ENCODE data around the gene KCNJ6.
"Not testable (repeated sequence)": the region's sequence is repeated elsewhere in the genome, so short reads cannot be mapped to it uniquely, and the experiment has no call there.

KCNJ6 gene

DNA sequence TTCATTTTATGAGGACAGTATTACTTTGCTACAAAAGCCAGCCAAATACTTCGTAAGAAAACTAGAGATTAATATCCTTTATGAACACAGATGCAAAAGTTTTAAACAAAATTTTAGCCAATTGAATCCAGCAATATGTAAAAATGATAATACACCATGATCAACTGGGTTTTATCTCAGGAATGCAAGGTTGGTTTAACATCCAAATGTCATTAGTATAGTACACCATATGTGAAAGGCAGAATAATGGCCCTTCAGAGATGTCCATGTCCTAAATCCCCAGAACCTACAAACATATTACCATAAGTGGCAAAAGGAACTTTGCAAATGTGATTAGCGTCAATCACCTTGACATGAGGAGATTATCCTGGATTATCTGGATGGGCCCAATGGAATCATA, 16.7 kb upstream of the KCNJ6 start:
- no peak overlapping the region for H3K4me3 ChIP-seq (ENCODE audit: low read depth, low read length)
- DNase-seq (ENCODE audit: low read depth): no peak
- TF ChIP-seq, protein P1, sequence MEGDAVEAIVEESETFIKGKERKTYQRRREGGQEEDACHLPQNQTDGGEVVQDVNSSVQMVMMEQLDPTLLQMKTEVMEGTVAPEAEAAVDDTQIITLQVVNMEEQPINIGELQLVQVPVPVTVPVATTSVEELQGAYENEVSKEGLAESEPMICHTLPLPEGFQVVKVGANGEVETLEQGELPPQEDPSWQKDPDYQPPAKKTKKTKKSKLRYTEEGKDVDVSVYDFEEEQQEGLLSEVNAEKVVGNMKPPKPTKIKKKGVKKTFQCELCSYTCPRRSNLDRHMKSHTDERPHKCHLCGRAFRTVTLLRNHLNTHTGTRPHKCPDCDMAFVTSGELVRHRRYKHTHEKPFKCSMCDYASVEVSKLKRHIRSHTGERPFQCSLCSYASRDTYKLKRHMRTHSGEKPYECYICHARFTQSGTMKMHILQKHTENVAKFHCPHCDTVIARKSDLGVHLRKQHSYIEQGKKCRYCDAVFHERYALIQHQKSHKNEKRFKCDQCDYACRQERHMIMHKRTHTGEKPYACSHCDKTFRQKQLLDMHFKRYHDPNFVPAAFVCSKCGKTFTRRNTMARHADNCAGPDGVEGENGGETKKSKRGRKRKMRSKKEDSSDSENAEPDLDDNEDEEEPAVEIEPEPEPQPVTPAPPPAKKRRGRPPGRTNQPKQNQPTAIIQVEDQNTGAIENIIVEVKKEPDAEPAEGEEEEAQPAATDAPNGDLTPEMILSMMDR (IDR thresholded peaks at IDR 0.05; ENCODE audit: low read depth, low read length): no peak
- no peak for TF ChIP-seq POLR2A (IDR thresholded peaks at IDR 0.05; ENCODE audit: extremely low read depth, insufficient read length)
- TF ChIP-seq, protein P2, sequence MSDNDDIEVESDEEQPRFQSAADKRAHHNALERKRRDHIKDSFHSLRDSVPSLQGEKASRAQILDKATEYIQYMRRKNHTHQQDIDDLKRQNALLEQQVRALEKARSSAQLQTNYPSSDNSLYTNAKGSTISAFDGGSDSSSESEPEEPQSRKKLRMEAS (IDR thresholded peaks at IDR 0.05; ENCODE audit: low read depth, low read length): no peak
- no peak for TF ChIP-seq MYC (IDR thresholded peaks at IDR 0.05; ENCODE audit: low read depth, low read length)

GRCh38 chr21:37927711-37928110, 11.5 kb upstream of the KCNJ6 start:
- TF ChIP-seq POLR2A (IDR thresholded peaks at IDR 0.05; ENCODE audit: extremely low read depth, insufficient read length) (no peak), MYC (IDR thresholded peaks at IDR 0.05; ENCODE audit: low read depth, low read length) (no peak)
- TF ChIP-seq, protein P2 (IDR thresholded peaks at IDR 0.05; ENCODE audit: low read depth, low read length): no peak
- TF ChIP-seq, protein P1 (IDR thresholded peaks at IDR 0.05; ENCODE audit: low read depth, low read length): no peak
- DNase-seq (ENCODE audit: low read depth): no peak
- H3K4me3 ChIP-seq (ENCODE audit: low read depth, low read length): no peak overlapping the region

DNA sequence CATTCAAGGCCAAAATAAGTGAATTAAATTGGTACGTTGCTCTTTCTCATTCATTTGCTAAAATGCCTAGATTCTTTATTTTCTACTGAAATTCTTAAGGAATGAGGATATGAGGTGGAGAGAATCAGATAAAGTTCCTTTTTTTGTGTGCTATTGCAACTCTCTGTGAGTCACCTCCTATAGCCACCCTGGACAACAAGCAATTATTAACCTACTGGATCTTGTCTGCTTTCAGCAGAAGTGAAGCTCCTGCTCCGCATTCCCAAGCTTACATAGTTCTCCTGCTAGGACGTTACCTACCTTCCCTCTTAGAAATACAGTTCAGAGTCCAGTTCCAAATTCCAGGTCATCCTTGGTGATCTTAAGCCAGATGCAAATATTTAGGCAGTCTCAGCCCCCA, 4.8 kb upstream of the KCNJ6 start:
- TF ChIP-seq, protein P2 (IDR thresholded peaks at IDR 0.05; ENCODE audit: low read depth, low read length): no peak
- H3K4me3 ChIP-seq (ENCODE audit: low read depth, low read length): no peak overlapping the region
- no peak for DNase-seq (ENCODE audit: low read depth)

DNA sequence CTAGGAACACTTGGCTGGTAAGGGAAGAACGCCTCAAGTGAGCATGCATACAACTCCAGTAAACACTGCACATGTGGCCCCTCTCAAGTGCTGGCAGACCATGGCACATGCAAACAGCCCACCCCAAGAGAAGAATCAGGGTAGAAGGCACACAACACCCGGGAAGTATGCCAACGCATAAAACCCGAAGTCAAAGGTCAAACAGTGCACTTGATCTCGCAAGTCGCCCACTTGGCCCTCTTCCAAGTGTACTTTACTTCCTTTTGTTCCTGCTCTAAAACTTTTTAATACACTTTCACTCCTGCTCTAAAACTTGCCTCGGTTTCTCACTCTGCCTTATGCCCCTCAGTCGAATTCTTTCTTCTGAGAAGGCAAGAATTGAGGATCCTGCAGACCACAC, 4.0 kb upstream of the KCNJ6 start:
- DNase-seq (ENCODE audit: low read depth); H3K4me3 ChIP-seq (ENCODE audit: low read depth, low read length): not testable (repeated sequence)

- DNase-seq (ENCODE audit: low read depth): no peak
- no peak overlapping the region for H3K4me3 ChIP-seq (ENCODE audit: low read depth, low read length)
- TF ChIP-seq, protein P1 (IDR thresholded peaks at IDR 0.05; ENCODE audit: low read depth, low read length): no peak
- TF ChIP-seq MYC (IDR thresholded peaks at IDR 0.05; ENCODE audit: low read depth, low read length) (no peak), POLR2A (IDR thresholded peaks at IDR 0.05; ENCODE audit: extremely low read depth, insufficient read length) (no peak)
- TF ChIP-seq, protein P2 (IDR thresholded peaks at IDR 0.05; ENCODE audit: low read depth, low read length): no peak
Observed at GRCh38 chr21:37917612-37918011, 1.4 kb upstream of the KCNJ6 start.

DNA sequence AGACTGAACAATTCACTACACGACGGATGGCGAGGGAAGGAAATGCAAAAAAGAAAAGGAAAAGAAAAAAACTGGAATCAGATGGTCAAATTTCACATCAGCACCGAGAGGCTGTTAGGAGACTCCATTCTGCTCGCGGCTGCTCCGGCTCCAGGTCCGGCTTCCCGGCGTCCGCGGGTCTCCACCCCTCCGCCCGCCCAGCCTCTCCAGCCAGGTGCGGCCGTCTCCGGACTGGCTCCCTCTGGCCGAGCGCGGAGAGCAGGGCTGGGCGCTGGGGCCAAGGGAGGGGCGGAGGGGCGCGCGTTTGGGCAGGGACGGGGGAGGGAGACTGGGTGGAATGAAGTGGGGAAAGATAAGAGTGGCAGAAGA, 332 bp downstream of the KCNJ6 start:
- TF ChIP-seq, protein P2 (IDR thresholded peaks at IDR 0.05; ENCODE audit: low read depth, low read length): no peak
- TF ChIP-seq MYC (IDR thresholded peaks at IDR 0.05; ENCODE audit: low read depth, low read length) (no peak), POLR2A (IDR thresholded peaks at IDR 0.05; ENCODE audit: extremely low read depth, insufficient read length) (no peak)
- TF ChIP-seq, protein P1 (IDR thresholded peaks at IDR 0.05; ENCODE audit: low read depth, low read length): no peak
- no peak overlapping the region for H3K4me3 ChIP-seq (ENCODE audit: low read depth, low read length)
- DNase-seq (ENCODE audit: low read depth): no peak

- TF ChIP-seq MYC (IDR thresholded peaks at IDR 0.05; ENCODE audit: low read depth, low read length) (no peak), POLR2A (IDR thresholded peaks at IDR 0.05; ENCODE audit: extremely low read depth, insufficient read length) (no peak)
- TF ChIP-seq, protein P1 (IDR thresholded peaks at IDR 0.05; ENCODE audit: low read depth, low read length): no peak
- TF ChIP-seq, protein P2 (IDR thresholded peaks at IDR 0.05; ENCODE audit: low read depth, low read length): no peak
- DNase-seq (ENCODE audit: low read depth): no peak
- no peak overlapping the region for H3K4me3 ChIP-seq (ENCODE audit: low read depth, low read length)
Observed at GRCh38 chr21:37915497-37915911, 753 bp downstream of the KCNJ6 start.
